Heart right ventricle (tissue), 16 donors: ENCODE data around the gene IQSEC1. TPM values are rescaled to one million over a fixed set of nuclear protein-coding genes. Genes with fewer than 3 reads are reported as not detected.

Source experiments
- ATAC-seq, 8 donors: fragments of 200-7000 bp; cut with Tn5 transposase; one replicate each; pipeline ENCODE4 v1.9.1; 2020; ENCODE audit warnings: mild to moderate bottlenecking in 8 of 8, moderate library complexity in 8 of 8, moderate number of reproducible peaks in 1 of 8
- DNase-seq, 2 donors: peaks; one replicate each; pipeline ENCODE4 v3.0.0-alpha.2; 2020
- H3K27ac ChIP-seq, 10 donors: fragments of 200-600 bp; sonication (generic) in 2 of 10; one replicate each; pipeline versions ENCODE4 v1.5.0 to v1.8.0; 2020 to 2022; ENCODE audit warnings: mild to moderate bottlenecking in 3 of 10
- H3K27me3 ChIP-seq, 7 donors: fragments of 200-600 bp; one replicate each; pipeline ENCODE4 v1.8.0; 2021 to 2022; ENCODE audit warnings: mild to moderate bottlenecking in 2 of 7
- H3K36me3 ChIP-seq, 9 donors: fragments of 200-600 bp; sonication (generic) in 1 of 9; one replicate each; pipeline versions ENCODE4 v1.5.0 to v1.8.0; 2020 to 2022; ENCODE audit warnings: mild to moderate bottlenecking in 2 of 9
- H3K4me1 ChIP-seq, 9 donors: fragments of 200-600 bp; sonication (generic) in 1 of 9; one replicate each; pipeline versions ENCODE4 v1.5.0 to v1.8.0; 2020 to 2022; ENCODE audit warnings: mild to moderate bottlenecking in 4 of 9
- H3K4me3 ChIP-seq, 10 donors: fragments of 200-600 bp; sonication (generic) in 2 of 10; one replicate each; pipeline versions ENCODE4 v1.5.0 to v1.8.0; 2020 to 2022; ENCODE audit warnings: mild to moderate bottlenecking in 7 of 10, moderate library complexity in 2 of 10
- H3K9me3 ChIP-seq, 11 donors: fragments of 200-600 bp in 10 of 11; sonication (generic) in 2 of 11; one replicate each; pipeline versions ENCODE4 v1.5.0 to v1.8.0; 2013 to 2022; ENCODE audit warnings: mild to moderate bottlenecking in 2 of 11, control low read depth in 1 of 11, moderate library complexity in 1 of 11
- WGBS, 2 donors: extraction: QIAGEN DNeasy Blood & Tissue Kit; methylation state at CpG; one replicate each; pipeline ENCODE4 v1.1.7; 2013; ENCODE audit warnings: inconsistent platforms in 1 of 2; 5-methylcytosine and 5-hydroxymethylcytosine counted together
- intact Hi-C, 10 donors: fragments of 100-400 bp; cut with DNase I; formaldehyde crosslinking; loops; one replicate each; pipeline versions ENCODE4 v1.11.1 to v1.14.2; 2022
- polyA plus RNA-seq, 2 donors: library from polyadenylated mRNA; stranded (reverse); fragments of 200-250 nt; gene quantifications; one replicate each; pipeline ENCODE4 v1.2.3, GENCODE V29; 2013
- total RNA-seq, 10 donors: library from RNA; stranded (reverse); fragmentation: NEBNext Ultra II Directional in 3 of 10; extraction: Animal tissue kit (Norgen Biotek cat#: 25700) in 3 of 10; gene quantifications; one replicate each; pipeline versions ENCODE4 v1.2.1 to v1.2.4, GENCODE V29; 2021 to 2023
- TF ChIP-seq, protein P1 (sequence below), 9 donors: fragments of 200-600 bp; sonication (generic) in 2 of 9; IDR thresholded peaks; one replicate each; pipeline versions ENCODE4 v1.5.0 to v1.8.0; 2021 to 2022; ENCODE audit warnings: antibody characterized with exemption in 9 of 9, mild to moderate bottlenecking in 5 of 9, moderate library complexity in 1 of 9
- donor health status: Arrhythmogenic right ventricular cardiomyopathy.
- donor health status: ischemic (EF 13 %, LVEDD 7.1; RV severe dilation, severe dysfunction).
- donor health status: healthy with polysubstance abuse.
- donor health status: DM: no; HTN: yes; CAD: no.
- donor health status: DM: no; HTN: no; CAD: no.
- donor health status: ischemic (EF 25% LVEDD 6.9; RV normal size, moderate dysfunction).
- donor health status: ischemic (EF 25% LVEDD 5.7; RV mildly dilated, moderate dysfunction).
- donor health status: healthy.
- donor health status: DM: yes; HTN: yes; CAD: no.
- donor health status: Ischemic cardiomyopathy.
- donor health status: ischemic (EF 35%, LVEDD 5.7; RV mildly dilated, moderate dysfunction).
- donor health status: nonischemic (EF 11% LVEDD 7.7; RV severe dilation, severe dysfunction).
- donor health status: DM: yes; HTN: yes; CAD: no.
- donor health status: PGD.
- donor health status: ischemic (EF 29% LVEDD 5.4; RV normal size, mild dysfunction).
- donor health status: nonischemic (EF 23%, LVEDD 6.1; RV moderate dilation, normal function).

Gene IQSEC1
- total and polyA plus RNA-seq, 12 donors, result 13.1 to 73.9 (median 60.4) TPM

DNA sequence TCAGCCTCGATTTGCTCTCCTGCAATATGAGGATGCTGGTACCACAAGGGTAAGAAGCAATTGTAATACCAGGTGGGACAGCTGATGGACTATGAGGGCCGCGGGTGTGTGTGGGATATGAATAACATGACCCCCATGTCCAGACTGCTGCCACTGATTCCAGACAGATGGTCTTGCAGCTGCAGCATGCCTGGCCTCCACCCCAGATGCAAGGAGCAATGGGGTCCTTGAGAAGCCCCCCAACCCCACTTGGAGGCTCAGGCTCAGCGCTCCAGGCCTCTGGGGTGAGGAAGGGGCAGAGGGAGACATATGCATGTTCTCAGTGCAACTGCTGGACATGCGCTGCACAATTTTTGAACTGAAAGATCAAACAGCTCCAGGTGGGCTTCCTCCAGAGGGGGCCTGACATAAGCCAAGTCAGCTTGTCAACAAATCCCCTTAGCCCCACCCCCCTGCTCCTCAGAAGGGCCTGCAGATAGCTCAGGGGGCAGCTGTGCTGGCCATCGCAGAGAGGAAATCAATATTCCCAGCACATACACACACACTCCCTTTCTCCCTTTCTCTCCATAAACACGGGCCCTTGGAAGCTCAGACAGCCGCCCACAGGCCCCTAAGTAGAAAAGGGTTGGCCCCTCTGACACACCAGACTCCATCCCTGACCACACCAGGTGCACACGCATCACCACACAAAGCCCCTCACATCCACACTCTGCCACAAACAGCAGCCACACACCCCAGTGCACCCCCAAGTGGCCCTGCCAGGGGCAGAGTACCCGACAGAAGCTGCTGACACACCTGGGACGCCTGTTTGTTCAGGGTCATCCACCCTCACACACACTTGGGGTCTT is 107.0 kb downstream of the IQSEC1 start:
- DNase-seq (no peak), ATAC-seq (no peak)
- peaks cover 0 to 8% (median 0%) of the 10 kb centered on the region in 9 donors for H3K36me3 ChIP-seq
- intact Hi-C loops, result loop anchor here in 5 of 10 donors (5.0 kb wide), 1 partner anchor 34 kb away; no protein-coding TSS in a partner anchor
- peaks cover 49 to 94% (median 86%) of the 10 kb centered on the region in 9 donors for H3K4me1 ChIP-seq
- peak overlapping the region in 8 of 10 donors; percentile 81 to 93 (median 88) for H3K27ac ChIP-seq
- TF ChIP-seq, protein P1, sequence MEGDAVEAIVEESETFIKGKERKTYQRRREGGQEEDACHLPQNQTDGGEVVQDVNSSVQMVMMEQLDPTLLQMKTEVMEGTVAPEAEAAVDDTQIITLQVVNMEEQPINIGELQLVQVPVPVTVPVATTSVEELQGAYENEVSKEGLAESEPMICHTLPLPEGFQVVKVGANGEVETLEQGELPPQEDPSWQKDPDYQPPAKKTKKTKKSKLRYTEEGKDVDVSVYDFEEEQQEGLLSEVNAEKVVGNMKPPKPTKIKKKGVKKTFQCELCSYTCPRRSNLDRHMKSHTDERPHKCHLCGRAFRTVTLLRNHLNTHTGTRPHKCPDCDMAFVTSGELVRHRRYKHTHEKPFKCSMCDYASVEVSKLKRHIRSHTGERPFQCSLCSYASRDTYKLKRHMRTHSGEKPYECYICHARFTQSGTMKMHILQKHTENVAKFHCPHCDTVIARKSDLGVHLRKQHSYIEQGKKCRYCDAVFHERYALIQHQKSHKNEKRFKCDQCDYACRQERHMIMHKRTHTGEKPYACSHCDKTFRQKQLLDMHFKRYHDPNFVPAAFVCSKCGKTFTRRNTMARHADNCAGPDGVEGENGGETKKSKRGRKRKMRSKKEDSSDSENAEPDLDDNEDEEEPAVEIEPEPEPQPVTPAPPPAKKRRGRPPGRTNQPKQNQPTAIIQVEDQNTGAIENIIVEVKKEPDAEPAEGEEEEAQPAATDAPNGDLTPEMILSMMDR (IDR thresholded peaks at IDR 0.05), result no peak
- H3K4me3 ChIP-seq, result peak overlapping the region; percentile 63 to 96 (median 87)
- WGBS, 2 donors, result 48 to 49% methylated on average over 11 of the region's 11 CpGs
- H3K9me3 ChIP-seq, result no peaks in the 10 kb centered on the region
- no peaks in the 10 kb centered on the region for H3K27me3 ChIP-seq

DNA sequence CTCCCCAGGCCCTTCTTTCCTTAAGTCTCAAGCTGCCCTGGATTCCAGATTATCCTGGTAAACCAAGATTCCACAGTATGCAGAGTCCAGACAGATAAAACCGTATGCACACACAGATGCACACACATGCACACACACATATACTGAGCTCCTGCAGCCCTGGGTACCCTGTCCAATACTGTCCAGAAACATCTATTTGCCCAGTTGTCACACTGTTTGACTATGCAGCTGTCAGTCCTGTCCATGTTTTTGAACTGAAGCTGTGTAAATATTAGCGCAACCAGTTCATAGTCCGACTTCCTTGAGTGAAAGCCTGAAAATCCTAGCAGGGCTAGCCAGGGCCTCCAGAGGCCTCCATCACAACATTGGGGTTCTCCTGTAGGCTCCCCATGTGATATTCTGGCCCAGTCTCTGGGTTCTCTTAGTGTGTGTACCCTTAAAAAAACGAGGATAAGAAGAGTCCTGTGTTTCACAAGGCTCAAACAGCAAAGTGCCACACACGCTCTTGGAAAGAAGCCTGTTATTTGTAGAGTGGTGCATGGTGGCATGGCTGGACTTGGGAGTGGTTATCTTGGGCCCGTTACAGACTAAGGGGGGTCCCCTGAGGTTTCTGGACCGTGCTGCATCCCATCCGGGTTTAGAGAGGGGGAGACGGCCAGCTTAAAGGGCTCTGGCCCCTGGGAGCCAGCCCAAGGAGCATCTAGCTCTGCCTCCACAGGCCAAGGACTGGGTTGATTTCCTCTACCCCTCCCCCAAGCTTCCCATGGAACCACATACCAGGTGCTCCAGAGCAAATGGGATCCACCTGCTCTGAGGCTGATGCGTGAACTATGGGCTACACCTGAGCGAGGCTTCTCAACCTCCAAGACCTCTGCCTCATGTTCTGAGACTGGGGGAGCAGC is 108.3 kb downstream of the IQSEC1 start:
- Histone ChIP-seq H3K4me3 (peak overlapping the region in 3 of 10 donors; percentile 4 to 96 (median 93)), H3K4me1 (peaks cover 62 to 95% (median 89%) of the 10 kb centered on the region in 9 donors), H3K27me3 (no peaks in the 10 kb centered on the region), H3K27ac (peak overlapping the region in 8 of 10 donors; percentile 27 to 93 (median 65)), H3K9me3 (no peaks in the 10 kb centered on the region), H3K36me3 (peaks cover 0 to 8% (median 0%) of the 10 kb centered on the region in 9 donors)
- WGBS, 2 donors, result 51 to 52% methylated on average over 11 of the region's 11 CpGs
- no peak for DNase-seq
- TF ChIP-seq, protein P1 (IDR thresholded peaks at IDR 0.05), result no peak
- intact Hi-C loops, result loop anchor here in 5 of 10 donors (5.0 kb wide), 1 partner anchor 33 kb away; no protein-coding TSS in a partner anchor
- no peak for ATAC-seq

DNA sequence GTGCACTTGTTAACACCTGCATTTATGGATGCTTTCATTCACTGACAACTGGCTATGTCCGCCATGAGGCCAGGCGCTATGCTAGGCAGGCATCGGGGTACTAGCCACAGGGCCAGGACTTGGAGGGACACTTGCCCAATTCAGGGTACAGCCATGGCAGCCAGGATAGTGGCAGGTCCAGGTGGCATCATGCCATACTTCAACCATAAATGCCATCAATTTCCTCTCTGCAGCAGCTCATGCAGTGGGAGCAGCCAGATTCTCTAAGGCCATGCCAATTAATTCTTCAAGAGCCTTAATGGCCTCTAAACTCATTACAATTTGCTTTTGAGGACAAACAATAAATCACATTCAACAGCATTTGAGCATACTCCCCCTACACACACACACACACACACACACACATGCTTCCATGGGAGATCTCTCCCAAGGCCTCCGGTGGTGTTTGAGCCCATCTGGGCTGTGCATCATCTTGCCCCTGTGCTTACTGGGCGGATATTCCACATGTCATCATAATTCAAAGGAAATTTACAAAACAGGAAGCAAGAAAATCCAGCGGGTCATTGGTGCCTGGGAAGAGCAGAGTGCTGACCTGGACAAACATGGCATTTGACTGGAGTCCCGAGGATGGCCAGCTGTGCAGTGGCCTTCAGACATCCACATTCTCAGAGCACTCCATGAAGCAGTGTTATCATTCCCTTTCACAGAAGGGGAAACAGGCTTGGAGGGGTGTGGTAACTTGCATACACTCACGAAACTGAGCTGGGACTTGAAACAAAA is 109.1 kb downstream of the IQSEC1 start:
- peak overlapping the region in 2 of 10 donors; percentile 0 to 9 for H3K4me3 ChIP-seq
- ATAC-seq (peak in 6 of 8 donors; percentile 1 to 18 (median 4)), DNase-seq (peak in 1 of 2 donors; percentile 42)
- intact Hi-C loops, result no loop called here
- H3K27me3 ChIP-seq, result no peaks in the 10 kb centered on the region
- peak overlapping the region in 9 of 10 donors; percentile 23 to 93 (median 65) for H3K27ac ChIP-seq
- TF ChIP-seq, protein P1 (IDR thresholded peaks at IDR 0.05), result no peak
- 47 to 61% methylated on average over 8 of the region's 8 CpGs for WGBS, 2 donors
- H3K36me3 ChIP-seq, result peaks cover 0 to 8% (median 0%) of the 10 kb centered on the region in 9 donors
- H3K4me1 ChIP-seq, result peaks cover 59 to 95% (median 91%) of the 10 kb centered on the region in 9 donors
- H3K9me3 ChIP-seq, result no peaks in the 10 kb centered on the region
